Jurkat, Clone E6-1 (cell line): ENCODE measurements around the gene CDH4.

ENCODE experiments used
- DNase-seq: peaks from one replicate; pipeline ENCODE4 v3.0.0-alpha.2; 2011; ENCODE audit warnings: low read depth, low spot score
- H3K4me3 ChIP-seq: 2 replicates; pipeline ENCODE4 v1.5.1; 2011; ENCODE audit warnings: mild to moderate bottlenecking, low read length, control low read depth, moderate library complexity

CDH4 gene

DNA sequence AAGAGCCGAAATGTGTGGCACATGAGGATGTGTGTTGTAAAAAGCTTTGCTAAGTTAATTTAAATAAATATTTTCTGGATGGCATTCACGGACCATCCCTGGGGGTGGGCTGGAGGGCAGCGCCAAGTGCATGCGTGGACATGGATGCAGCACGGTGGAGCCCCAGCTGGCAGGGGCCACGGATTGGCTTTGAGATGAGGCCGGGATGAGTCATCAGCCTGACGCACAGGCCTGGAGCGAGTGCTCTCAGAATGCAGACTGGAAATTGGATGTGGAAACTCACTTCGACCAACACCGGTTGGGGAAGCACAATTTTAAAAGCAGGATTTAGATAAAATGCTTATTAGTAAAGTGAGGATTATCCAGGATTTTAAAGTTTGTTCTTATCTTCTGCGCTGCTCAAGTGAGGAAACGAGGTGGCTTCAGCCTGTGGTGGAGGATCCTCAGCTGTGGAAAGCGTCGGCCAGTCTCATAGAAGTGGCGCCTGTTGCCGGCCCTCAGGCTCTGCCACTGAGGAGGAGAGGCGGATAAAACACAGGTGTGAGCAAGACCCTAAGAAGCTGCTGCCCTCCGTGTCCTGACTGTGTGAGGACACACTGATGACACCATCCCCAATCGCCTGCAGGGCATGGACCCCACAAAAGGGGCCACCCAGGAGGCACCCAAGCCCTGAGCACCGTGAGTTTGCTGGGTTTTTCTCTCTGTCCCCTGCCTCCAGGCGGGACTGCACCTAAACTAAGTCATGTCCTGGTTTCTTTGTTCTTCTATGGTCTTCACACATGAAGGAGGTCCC, 279.7 kb downstream of the CDH4 start:
- DNase-seq = no peak
- H3K4me3 ChIP-seq = no peak overlapping the region

DNA sequence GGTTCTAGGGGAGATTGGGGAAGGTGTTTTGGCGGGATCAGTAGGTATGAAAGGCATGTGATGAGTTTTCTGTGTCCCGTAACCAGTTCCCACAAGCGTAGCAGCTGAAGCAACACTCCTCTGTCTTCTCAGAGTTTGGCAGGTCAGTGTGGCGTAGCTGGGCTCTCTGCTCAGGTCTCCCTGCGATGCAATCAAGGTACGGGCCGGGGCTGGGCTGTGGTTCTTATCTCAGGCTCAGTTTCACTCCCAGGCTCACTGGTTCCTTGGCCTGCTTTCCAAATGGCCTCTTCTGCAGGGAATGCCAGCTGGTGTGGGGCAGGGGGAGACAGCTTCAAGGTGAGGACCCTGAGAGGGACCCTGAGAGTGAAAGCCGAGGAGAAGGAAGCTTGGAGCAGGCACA, 280.7 kb downstream of the CDH4 start:
- no peak overlapping the region for H3K4me3 ChIP-seq
- no peak for DNase-seq

DNA sequence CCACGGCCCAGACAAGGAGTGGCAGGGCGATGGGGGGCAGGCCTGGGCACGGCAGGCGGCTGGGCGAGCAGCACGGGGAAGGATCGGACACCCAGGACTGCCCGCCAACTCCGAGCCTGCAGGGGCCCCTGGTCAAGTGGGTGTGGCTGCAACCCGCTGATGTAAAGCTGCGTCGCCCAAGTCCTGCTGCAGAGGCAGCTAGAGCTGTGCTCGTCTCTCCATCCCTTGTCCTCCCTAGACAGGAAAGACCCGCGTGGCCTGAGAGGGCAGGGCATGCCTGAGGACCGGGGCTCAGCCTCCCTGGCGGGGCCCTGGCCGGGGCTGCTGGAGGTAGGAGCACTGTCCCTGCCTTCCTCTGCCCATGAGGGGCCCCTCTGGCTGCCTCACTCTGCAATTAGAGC, 281.2 kb downstream of the CDH4 start:
- DNase-seq = no peak
- no peak overlapping the region for H3K4me3 ChIP-seq

DNA sequence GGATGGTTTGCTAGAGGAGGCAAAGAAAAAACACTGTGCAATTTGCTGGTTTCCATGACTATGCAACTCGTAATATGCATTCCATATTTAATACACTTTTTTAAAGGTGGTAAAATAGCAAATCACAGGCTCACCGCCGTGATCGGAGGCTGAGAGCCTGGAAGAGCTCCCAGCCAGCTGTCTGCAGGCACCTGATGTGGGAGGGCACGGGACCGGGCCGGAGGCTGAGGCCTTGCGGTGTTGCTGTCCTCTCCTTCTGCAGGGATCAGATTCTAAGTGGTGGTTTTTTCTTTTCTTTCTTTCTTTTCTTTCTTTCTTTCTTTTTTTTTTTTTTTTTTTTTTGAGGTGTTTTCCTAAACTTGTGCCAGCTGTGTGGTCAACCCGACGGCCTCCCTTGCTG, 282.3 kb downstream of the CDH4 start:
- H3K4me3 ChIP-seq = no peak overlapping the region
- no peak for DNase-seq

DNA sequence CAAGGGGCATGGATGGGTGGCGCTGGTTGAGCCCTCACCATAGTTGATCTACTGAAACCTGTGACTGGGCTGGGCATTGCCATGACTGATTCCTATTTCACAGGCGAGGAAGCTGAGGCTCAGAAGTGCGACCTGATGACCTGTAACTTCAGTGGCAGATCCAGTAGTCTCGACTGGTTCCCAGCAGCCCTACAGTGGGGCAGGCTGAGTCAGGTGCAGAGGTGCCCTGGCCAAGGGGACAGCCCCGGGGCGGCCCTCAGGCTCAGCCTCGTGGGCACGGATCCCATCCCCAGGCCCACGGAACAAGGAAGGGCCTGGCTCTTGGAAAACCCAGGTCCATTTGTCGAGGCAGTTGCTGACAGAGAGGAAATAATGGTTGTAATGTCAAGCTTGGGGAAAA, 283.0 kb downstream of the CDH4 start:
- DNase-seq = no peak

DNA sequence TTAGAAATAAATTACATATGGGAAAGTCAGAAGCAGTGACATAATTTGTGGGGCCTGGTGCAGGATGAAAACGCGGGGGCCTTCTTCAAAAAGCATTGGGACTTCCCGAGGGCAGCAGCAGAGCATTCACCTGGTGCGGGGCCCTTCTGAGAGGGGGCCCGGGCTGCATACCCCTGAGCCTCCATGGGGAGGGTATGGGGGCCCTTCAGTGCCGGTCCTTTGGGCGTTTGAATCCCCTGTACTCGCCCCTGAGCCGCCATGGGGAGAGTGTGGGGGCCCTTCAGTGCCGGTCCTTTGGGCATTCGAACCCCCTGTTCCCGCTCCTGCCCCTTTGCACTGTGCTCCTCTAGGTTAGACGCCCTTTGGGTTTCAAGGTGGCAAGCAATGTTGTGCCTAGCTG, 283.5 kb downstream of the CDH4 start:
- H3K4me3 ChIP-seq = no peak overlapping the region
- no peak for DNase-seq

More for the DNA sequence above, 283.0 kb downstream of the CDH4 start:
- H3K4me3 ChIP-seq = no peak overlapping the region

DNA sequence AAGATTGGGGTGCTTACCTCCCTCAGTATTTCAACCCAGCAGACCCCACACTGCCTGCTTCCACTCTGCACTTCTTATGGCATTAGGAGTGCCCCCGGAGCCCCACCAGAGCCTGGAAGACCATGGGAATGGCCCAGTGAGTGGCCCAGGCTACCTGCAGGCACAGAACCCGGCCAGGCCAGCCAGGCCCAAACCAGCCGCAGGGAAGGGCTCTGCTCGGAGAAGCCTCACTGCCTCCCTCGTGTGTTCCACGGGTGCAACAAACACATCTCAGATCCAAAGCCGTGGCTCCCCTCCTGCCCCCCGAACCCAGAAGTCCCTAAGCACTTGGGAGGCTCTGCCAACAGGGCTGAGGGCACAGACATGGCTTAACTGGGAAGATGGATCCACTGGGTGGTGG, 283.9 kb downstream of the CDH4 start:
- DNase-seq = no peak
- H3K4me3 ChIP-seq = no peak overlapping the region

DNA sequence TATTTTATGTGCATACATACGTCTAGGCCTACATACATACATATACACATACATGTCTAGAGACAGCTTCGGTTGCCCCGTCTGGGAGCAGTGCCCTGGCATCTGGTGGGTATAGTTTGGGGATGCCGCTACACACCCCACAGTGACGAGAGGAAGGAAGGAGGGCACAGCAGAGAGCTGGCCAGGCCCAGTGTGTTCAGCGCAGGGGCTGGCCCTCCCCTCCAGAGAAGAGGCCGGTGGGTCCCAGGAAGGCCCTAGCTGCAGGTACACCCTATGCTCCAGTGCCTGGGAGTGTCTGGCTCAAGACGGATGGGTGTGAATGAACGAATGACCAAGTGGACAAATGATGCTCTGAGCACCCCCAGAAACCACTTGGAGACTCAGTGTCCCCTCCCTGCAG, 284.6 kb downstream of the CDH4 start:
- DNase-seq = no peak
- no peak overlapping the region for H3K4me3 ChIP-seq

DNA sequence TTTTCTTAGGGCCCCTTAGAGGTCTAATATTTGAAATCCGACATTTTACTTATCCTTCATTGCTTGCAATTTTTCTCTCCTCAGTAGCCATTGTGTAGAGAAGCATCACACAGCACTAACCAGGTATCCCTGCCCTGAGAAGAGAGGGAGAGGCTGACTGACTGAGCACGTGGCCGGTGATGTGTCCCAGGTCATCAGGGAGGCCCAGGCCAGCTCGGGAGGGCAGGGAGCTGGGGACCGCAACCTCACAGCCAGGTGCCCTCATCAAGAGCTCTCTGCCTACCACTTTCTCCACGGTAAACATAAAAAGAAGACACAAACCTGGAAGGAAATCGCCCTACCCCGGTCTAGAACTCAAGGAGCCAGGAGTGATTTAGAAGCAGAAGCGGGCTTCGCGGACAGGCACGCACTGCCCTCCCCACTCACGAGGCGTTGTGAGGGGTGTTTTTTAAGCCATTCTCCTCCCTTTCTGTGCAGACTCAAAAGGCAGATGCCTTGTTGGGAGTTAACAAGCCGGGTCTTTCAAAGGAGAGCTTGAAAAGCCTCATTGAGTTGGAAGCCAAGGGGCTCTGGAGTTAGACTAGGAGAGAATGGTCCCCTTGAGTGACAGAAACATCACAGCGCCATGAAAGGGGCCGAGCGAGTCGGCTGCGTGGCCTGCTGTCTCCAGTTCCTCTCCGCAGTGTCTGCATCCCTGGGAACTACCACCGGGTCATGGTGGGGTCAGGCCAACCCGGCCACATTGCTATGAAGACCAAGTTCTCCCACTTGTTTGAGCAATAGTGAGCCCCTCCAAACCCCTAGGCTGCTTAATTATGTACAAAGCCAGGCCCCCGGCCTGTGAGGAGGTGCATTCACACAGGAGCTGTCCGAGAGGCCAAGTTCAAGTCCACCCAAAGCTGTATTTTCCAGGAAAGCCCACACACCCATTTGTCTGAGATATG, 285.4 kb downstream of the CDH4 start:
- no peak overlapping the region for H3K4me3 ChIP-seq
- DNase-seq = no peak

DNA sequence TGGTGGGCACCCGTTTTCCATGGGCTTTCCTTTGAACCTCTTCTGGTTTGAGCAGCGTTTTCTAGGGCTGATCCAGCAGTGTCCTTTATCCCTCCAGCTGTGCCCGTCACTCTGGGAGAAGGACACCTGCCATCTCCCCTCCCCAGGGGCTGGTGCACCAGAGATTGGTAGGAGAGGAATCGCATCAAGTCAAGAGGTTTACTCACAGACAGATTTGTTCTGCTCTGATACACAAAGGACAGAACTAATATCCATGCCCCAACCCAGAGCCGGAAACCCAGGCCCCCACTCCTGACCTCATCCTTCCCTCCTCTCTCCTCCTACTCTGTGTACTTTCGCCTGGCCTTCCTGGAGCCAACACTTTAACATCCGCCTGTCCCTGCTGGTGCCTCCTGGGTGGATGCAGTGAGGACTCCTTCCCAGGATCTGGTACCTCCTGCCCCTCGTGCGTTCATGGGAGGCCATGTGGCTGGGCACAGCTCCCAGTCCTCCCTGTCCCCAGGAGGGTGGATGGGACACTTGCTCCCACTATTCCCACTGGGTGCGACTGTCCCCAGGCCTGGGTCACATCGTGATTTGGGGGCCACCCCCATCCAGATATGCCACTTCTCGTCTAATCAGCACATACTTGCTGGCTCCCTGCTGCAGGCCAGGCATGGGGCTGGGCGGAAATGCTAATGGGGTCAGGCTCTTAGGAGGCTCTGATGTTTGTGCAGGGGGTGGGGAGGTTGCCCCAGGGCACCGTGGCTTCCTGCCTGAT, 286.3 kb downstream of the CDH4 start:
- H3K4me3 ChIP-seq = no peak overlapping the region
- no peak for DNase-seq

DNA sequence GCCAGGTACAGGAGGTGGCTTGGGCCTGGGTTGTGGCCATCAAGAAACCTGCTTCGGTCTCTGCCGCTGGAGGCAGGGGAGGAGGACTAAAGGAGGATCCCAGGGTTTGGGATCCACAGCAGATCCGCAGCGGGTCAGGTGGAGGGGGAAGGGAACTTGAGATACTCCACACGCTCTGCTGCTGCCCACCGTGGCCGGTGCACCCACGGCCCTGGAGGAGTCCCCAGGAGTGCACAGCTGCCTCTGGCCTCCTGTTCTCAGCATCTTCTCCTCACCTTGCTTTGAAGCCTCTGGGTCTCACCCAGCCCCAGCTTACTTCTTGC, 286.8 kb downstream of the CDH4 start:
- DNase-seq = no peak
- H3K4me3 ChIP-seq = no peak overlapping the region

DNA sequence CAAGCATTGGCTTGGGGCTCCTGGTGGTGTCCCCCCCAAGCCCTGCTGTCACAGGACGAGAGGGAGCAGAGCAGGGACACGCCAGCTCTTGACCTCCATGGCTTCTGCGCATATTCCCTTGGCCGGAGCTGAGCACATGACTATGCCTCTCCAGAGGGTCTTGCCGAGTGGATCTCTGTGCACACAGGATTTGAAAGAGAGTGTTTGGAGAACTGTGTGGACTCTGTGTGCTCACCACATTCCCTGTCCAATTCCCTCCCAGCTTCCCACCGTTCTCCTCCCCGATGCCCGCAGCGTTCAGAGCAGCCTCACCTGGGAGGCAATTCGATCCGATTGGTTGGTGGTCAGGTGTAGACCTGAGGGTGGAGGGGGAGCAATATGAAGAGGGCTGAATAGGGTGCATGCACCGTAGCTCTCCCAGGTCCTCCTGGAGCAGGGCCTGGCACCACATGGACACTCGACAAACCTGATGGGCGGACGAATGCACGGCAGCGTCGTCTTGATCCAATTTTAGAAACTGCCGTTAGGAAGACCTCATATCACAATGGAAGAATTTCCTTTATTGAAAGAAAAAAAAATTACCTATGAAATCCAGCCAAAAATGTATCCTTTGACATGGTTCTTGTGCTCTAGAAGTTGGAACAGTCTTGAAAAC, 287.8 kb downstream of the CDH4 start:
- no peak for DNase-seq
- no peak overlapping the region for H3K4me3 ChIP-seq

DNA sequence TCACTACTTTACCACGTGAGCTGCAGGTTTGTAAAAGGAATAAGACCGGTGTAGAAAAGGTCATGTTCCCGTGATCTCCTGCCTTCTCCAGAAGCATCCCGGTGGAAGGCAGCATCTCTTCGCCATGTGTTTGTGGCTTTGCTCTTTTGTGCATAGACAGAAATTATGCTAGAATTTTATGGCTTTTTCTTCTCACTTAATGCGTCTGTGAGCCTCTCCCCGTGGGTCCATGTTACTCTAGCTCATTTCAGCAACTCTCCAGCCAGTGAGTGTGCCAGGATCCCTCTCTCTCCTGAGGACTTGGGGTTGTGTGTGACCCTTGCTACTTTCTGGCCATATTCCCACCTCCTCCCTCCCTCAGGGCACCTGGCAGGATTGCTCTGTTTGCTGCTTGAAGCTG, 289.5 kb downstream of the CDH4 start:
- no peak for DNase-seq
- H3K4me3 ChIP-seq = no peak overlapping the region

DNA sequence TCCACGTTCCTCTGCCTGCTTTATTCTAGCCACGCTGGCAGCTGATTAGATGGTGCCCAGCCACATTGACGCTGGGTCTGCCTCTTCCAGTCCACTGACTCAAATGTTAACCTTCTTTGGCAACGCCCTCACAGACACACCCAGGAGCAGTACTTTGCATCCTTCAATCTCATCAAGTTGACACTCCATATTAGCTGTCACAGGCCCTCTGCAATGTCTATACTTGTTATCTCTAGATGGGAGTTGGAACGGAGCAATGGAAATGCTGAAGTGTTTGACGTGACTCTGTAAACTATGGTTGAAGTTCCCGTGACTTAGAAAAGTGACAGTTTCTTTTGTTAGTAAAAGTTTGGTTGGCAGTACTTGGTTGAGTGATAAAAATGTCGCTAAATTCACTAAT, 291.0 kb downstream of the CDH4 start:
- H3K4me3 ChIP-seq = no peak overlapping the region
- no peak for DNase-seq

DNA sequence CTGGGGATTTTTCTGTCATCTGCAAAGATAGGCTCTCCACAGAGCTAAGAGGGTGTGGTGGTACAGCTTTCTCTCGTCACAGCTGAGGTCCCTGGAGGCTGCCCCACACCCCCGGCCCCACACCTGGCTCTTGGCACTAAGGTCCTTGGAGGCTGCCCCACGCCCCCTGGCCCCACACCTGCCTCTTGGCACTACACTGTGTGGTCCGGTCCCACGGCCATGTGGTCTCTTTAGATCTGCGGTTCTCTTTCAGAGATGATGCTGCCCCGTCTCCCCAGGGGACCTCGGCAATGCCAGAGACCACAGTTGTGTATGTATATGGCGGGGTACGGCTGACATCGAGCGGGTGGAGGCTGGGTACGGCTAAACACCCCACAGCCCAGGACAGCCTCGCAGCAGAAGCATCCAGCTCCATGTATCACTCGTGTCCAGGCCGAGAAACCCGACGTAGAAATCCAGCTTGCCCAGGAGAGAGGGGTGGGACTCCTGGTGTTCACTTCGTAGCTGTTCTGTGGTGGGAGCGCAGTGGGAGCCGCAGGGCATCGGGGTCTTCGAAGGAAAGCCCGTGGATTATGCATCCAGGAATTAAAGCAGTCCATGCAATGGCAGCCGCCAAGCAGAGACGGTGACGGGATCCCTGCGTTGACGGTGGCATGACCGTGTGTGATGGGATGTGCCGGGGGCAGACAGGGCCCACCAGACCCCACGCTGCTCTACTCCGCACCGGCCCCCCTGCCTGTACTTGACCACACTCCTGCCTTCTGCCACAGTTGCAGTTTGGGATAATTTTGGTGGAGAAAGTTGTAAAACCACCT, 292.1 kb downstream of the CDH4 start:
- no peak overlapping the region for H3K4me3 ChIP-seq
- DNase-seq = no peak

DNA sequence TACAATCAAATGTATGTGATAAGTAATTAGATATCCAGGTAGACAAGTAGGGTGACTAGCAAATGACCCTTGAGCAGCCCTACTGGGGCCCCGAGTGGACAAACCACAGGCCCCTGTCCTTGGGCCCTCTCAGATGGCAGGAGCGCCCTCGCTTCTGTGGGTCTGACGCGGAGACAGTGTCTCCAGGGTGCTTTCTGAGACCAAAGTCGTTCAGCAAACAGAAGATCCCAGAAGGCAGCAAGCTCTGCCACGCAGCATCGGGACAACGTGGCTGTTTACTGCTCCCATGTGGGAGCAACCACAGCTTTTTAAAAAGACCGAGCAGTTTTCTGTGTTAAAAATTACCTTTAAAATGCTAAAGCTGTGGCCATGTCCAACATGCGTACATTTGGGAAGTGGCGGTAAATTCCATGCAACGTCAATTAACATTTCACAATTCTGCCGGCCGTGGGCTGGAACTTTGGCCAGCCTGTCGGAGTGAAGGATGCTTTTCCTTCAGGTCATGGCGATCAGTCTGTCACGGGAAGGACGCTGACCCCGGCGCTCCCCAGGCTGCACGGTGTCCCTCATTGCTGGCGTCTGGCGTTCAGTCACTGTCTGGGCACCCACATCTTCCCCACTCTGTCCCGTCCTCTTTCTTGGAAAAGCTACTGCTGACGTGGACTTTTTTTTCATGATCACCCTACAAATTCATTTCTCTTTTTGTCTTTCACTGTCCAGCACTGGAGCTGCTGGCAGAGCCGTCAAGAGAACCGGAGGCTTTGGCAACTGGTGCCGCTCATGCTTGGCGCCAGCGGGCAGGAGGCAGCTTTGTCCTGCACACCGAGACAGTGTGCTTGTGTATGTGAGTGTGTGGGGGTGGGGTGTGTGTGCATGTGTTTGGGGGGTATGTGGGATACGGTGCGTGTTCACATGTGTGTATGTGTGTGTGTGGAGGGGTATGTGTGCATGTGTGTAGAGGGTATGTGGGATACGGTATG, 293.1 kb downstream of the CDH4 start:
- no peak for DNase-seq
- no peak overlapping the region for H3K4me3 ChIP-seq

DNA sequence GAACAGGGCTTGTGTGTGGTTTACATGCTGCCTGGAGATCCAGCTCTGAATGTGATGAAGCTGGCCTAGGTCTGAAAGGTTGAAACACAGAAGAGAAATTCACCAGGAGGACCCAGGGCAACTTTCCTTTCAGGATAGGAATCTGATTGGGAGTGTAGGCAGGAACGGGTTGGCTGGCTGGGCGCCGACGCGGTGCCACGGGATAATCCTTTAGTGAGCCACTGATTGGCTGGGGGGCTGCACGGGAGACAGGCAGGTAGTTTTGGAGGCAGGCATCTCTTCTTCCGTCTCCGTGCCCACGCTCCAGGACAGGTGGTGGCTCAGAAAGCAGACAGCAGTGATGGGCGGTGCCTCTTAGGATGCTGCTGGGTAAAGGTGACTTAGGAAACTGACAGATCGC, 294.6 kb downstream of the CDH4 start:
- no peak for DNase-seq
- H3K4me3 ChIP-seq = no peak overlapping the region

DNA sequence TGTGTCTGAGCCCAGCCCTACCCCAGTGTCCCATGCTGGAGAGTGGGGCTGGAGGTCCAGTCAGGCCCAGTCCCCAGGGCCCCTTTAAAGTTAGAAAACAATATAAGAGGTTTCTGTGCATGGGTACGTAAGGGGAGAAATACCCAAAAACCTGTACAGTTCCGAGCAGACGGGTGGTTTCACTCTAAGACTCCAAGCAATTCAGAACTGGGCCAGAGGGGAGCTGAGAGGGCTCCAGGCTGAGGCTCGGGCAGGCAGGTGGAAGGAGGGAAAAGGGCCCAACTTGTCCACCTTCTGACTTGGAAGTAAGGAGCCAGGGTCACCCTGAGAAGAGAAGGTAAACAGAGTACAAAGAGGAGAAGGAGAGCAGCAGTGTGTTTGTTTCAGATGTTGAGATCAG, 296.0 kb downstream of the CDH4 start:
- H3K4me3 ChIP-seq = no peak overlapping the region

More for the DNA sequence above, 296.0 kb downstream of the CDH4 start:
- DNase-seq = no peak
